Stomach (tissue), 9 donors: Measurements from ENCODE around the gene PRKG1. TPM values are rescaled to one million over a fixed set of nuclear protein-coding genes. Genes with fewer than 3 reads are reported as not detected.
A peak's percentile ranks its signal among the peaks of the same experiment; 100 is the strongest.

Source experiments
- DNase-seq, 2 donors: peaks; one replicate each; pipeline versions ENCODE4 v3.0.0 to v3.0.0-alpha.2; 2013 to 2019
- H3K27ac ChIP-seq, 5 donors: fragments of 200-600 bp in 4 of 5; sonication (generic) in 4 of 5; one replicate each; pipeline ENCODE4 v1.5.1; 2013 to 2019; ENCODE audit warnings: mild to moderate bottlenecking in 1 of 5, moderate library complexity in 1 of 5
- H3K27me3 ChIP-seq, 3 donors: fragments of 200-600 bp; sonication (generic); one replicate each; pipeline ENCODE4 v1.5.1; 2017 to 2019; ENCODE audit warnings: mixed run types in 1 of 3
- H3K36me3 ChIP-seq, 4 donors: fragments of 200-600 bp; sonication (generic); 1 replicate in 3 of 4; 2 replicates in 1 of 4; pipeline ENCODE4 v1.5.1; 2016 to 2019
- H3K4me1 ChIP-seq, 4 donors: fragments of 200-600 bp; sonication (generic); one replicate each; pipeline ENCODE4 v1.5.1; 2016 to 2019
- H3K4me3 ChIP-seq, 4 donors: fragments of 200-600 bp; sonication (generic) in 3 of 4; one replicate each; pipeline ENCODE4 v1.5.1; 2016 to 2019; ENCODE audit warnings: mild to moderate bottlenecking in 1 of 4
- H3K9me3 ChIP-seq, 4 donors: fragments of 200-600 bp; sonication (generic); one replicate each; pipeline ENCODE4 v1.5.1; 2016 to 2019
- EP300 ChIP-seq: sonication (generic); formaldehyde crosslinking; IDR thresholded peaks from one replicate; pipeline ENCODE4 v1.6.1; 2017; ENCODE audit warnings: antibody characterized with exemption
- POLR2A ChIP-seq, 4 donors: fragments of 450-650 bp; IDR thresholded peaks; one replicate each; pipeline ENCODE4 v1.6.1; 2016; ENCODE audit warnings: antibody characterized with exemption in 4 of 4, control low read depth in 2 of 4, mild to moderate bottlenecking in 1 of 4, moderate library complexity in 1 of 4
- POLR2AphosphoS5 ChIP-seq, 3 donors: sonication (generic); formaldehyde crosslinking; IDR thresholded peaks; one replicate each; pipeline ENCODE4 v1.6.1; 2016; ENCODE audit warnings: antibody characterized with exemption in 3 of 3
- WGBS, 5 donors: extraction: QIAGEN DNeasy Blood & Tissue Kit in 3 of 5; methylation state at CpG; one replicate each; pipeline versions ENCODE4 v1.1.5 to v1.1.7; 2013 to 2018; 5-methylcytosine and 5-hydroxymethylcytosine counted together
- intact Hi-C: fragments of 100-400 bp; cut with DNase I; formaldehyde crosslinking; loops from one replicate; pipeline ENCODE4 v1.15.1; 2023; ENCODE audit warnings: low total_unique reads
- polyA plus RNA-seq, 3 donors: library from polyadenylated mRNA; stranded (reverse); fragments of 200-250 nt; gene quantifications; one replicate each; pipeline ENCODE4 v1.2.3, GENCODE V29; 2013
- total RNA-seq, 5 donors: library from RNA; depleted of rRNA; stranded (reverse); fragments of >200 nt; gene quantifications; one replicate each; pipeline versions ENCODE4 v1.1.0 to v1.2.3, GENCODE V29; 2014 to 2016
- TF ChIP-seq, protein P1 (sequence below), 7 experiments: fragments of 450-650 bp in 4 of 7; fragments of 200-600 bp in 3 of 7; sonication (generic) in 3 of 7; IDR thresholded peaks; one replicate each; pipeline ENCODE4 v1.5.1; 2016 to 2019; ENCODE audit warnings: antibody characterized with exemption in 7 of 7, control low read depth in 2 of 7, mild to moderate bottlenecking in 1 of 7
- donor health status: healthy with polysubstance abuse.
- donor health status: Bipolar disorder and iron deficiency.
- donor health status: healthy.

Gene PRKG1
- total and polyA plus RNA-seq, 8 donors: 1.5 to 89.2 (median 14.3) TPM

DNA sequence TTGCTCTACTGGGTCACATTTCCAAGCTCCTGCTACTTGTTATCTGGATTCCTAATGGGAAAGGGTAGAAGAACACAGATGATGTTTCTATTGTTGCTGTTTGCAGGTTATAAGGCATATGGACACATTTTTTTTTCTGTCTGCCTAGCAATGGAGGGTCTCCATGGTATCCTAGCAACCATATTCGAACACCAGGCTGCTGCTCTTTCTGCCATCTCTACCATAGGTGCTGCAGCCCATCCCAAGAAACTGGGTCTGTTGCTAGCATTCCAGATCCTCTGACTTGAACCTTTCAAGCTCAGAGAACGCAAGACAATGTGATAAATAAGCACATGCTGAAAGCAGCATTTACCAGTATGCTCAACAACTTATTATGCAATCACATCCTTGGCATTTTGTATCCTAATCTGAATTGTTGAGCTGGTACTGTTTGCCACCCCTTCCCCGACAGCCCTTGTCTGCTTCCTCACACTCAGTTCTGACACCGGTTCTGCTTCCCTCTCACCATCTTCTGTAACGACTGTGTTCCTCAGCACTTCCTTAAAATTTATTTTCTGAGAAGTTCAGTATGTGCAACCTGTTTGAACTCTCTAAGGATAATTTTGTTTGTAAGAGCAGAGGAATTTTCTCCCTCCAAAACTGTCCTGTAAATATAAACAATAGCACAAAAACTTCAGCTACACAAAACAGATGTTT, 6.2 kb downstream of the PRKG1 start:
- intact Hi-C loops: no loop called here
- H3K27ac ChIP-seq: no peak overlapping the region
- DNase-seq: no peak
- no peaks in the 10 kb centered on the region for H3K9me3 ChIP-seq
- H3K4me3 ChIP-seq: no peak overlapping the region
- 51 to 76% (median 62%) methylated on average over 5 of the region's 5 CpGs for WGBS, 5 donors
- H3K36me3 ChIP-seq: no peaks in the 10 kb centered on the region
- H3K27me3 ChIP-seq: peaks cover 0 to 4% (median 0%) of the 10 kb centered on the region in 3 donors
- H3K4me1 ChIP-seq: peaks cover 0 to 40% (median 7%) of the 10 kb centered on the region in 4 donors
- TF ChIP-seq, protein P1, sequence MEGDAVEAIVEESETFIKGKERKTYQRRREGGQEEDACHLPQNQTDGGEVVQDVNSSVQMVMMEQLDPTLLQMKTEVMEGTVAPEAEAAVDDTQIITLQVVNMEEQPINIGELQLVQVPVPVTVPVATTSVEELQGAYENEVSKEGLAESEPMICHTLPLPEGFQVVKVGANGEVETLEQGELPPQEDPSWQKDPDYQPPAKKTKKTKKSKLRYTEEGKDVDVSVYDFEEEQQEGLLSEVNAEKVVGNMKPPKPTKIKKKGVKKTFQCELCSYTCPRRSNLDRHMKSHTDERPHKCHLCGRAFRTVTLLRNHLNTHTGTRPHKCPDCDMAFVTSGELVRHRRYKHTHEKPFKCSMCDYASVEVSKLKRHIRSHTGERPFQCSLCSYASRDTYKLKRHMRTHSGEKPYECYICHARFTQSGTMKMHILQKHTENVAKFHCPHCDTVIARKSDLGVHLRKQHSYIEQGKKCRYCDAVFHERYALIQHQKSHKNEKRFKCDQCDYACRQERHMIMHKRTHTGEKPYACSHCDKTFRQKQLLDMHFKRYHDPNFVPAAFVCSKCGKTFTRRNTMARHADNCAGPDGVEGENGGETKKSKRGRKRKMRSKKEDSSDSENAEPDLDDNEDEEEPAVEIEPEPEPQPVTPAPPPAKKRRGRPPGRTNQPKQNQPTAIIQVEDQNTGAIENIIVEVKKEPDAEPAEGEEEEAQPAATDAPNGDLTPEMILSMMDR (IDR thresholded peaks at IDR 0.05): no peak
- TF ChIP-seq POLR2A (IDR thresholded peaks at IDR 0.05) (no peak), EP300 (no peak)

DNA sequence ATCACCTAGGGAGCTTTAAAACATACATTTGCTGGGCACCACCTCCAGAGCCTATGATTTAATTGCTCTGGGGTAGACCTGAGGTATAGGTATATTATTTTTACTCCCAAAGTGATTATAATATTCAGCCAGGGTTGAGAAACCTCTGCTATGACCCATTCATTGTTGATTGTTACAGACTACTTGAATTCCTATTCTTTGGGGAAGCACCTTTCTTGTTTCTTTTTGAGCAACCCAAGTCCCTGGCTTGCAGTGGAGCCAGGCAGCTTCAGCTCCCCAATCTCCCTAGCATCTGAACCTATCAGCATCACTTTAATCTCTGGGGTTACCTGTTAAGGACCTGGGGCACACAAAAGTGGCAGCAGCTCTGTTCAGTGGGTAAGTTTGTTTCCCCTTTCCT, 8.6 kb downstream of the PRKG1 start:
- DNase-seq: no peak
- Histone ChIP-seq H3K4me3 (no peak overlapping the region), H3K36me3 (no peaks in the 10 kb centered on the region), H3K27ac (peak overlapping the region in 4 of 5 donors; percentile 18 to 73 (median 54)), H3K4me1 (peaks cover 0 to 27% (median 7%) of the 10 kb centered on the region in 4 donors), H3K27me3 (no peaks in the 10 kb centered on the region), H3K9me3 (no peaks in the 10 kb centered on the region)
- intact Hi-C loops: no loop called here
- no peak for TF ChIP-seq EP300
- TF ChIP-seq POLR2AphosphoS5 (IDR thresholded peaks at IDR 0.05): no peak
- TF ChIP-seq, protein P1 (IDR thresholded peaks at IDR 0.05): no peak
- TF ChIP-seq POLR2A (IDR thresholded peaks at IDR 0.05): no peak

DNA sequence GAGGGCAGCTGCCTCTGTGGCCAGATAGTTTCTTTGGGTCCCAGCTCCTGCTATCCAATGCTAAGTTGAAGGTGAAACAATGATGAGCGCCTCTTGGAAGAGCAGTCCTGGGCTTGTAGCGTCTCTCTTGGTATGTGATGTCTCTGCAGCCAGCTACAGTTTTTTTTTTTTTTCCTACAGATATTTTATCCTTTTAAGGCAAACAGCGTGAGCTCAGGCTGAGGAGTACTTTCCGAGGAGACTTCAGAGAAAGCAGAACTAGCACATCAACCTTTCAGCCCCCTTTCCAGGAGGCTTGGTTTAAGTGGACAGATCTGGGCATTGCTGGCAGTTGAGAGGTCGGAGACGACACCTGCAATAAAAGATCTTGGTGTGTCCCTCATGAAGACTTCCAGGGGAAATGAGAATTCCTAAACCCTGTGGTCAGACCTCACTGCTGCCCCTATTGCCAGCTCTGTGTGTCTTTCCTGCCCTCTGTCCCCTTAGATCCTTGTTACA, 9.1 kb downstream of the PRKG1 start:
- no peaks in the 10 kb centered on the region for H3K9me3 ChIP-seq
- H3K36me3 ChIP-seq: no peaks in the 10 kb centered on the region
- intact Hi-C loops: no loop called here
- TF ChIP-seq POLR2A (IDR thresholded peaks at IDR 0.05): no peak
- TF ChIP-seq POLR2AphosphoS5 (IDR thresholded peaks at IDR 0.05): no peak
- TF ChIP-seq, protein P1 (IDR thresholded peaks at IDR 0.05): no peak
- TF ChIP-seq EP300: no peak
- peaks cover 0 to 27% (median 7%) of the 10 kb centered on the region in 4 donors for H3K4me1 ChIP-seq
- peak in 1 of 2 donors; percentile 53 for DNase-seq
- no peaks in the 10 kb centered on the region for H3K27me3 ChIP-seq
- H3K4me3 ChIP-seq: no peak overlapping the region
- peak overlapping the region in 4 of 5 donors; percentile 18 to 73 (median 54) for H3K27ac ChIP-seq
- WGBS, 5 donors: 43 to 51% (median 46%) methylated on average over 6 of the region's 6 CpGs

DNA sequence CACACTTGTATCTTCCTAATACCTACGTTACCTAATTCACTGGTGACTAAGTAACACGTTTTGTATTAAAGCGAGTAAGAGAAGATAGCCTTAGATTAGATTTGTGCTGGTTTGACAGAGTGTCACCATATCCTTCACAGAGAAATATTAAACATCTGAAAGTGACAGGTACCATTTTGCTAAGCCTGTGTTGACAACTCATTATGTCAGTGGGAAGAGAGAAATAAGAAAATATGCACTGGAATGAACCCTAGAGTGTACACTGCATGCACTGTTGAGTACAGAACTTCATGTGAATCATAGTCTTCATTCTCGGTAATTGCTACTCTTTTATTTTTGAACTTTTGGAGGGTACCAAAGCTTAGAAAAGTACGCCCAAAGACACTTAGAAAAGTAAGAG, 10.9 kb downstream of the PRKG1 start:
- no peak overlapping the region for H3K4me3 ChIP-seq
- no peak overlapping the region for H3K27ac ChIP-seq
- TF ChIP-seq EP300: no peak
- no peak for TF ChIP-seq POLR2AphosphoS5 (IDR thresholded peaks at IDR 0.05)
- TF ChIP-seq, protein P1 (IDR thresholded peaks at IDR 0.05): no peak
- no peak for TF ChIP-seq POLR2A (IDR thresholded peaks at IDR 0.05)
- WGBS, 5 donors: 83 to 91% (median 86%) methylated on average over 5 of the region's 5 CpGs
- no peaks in the 10 kb centered on the region for H3K36me3 ChIP-seq
- DNase-seq: no peak
- H3K9me3 ChIP-seq: no peaks in the 10 kb centered on the region
- peaks cover 0 to 21% (median 6%) of the 10 kb centered on the region in 4 donors for H3K4me1 ChIP-seq
- intact Hi-C loops: no loop called here
- H3K27me3 ChIP-seq: no peaks in the 10 kb centered on the region
